ENCODE results near the gene VSNL1. TPM values are rescaled to one million over a fixed set of nuclear protein-coding genes. Genes with fewer than 3 reads are reported as not detected.
A peak's percentile ranks its signal among the peaks of the same experiment; 100 is the strongest.

VSNL1 gene
- total RNA-seq, 6 donors from 2014 or later: 0.33 to 1.2 (median 0.94) TPM; not detected in 3

GRCh38 chr2:17610521-17610920, 70.0 kb downstream of the VSNL1 start:
- H3K27ac ChIP-seq: no peak overlapping the region

GRCh38 chr2:17611036-17611435, 70.5 kb downstream of the VSNL1 start:
- DNase-seq (no peak), ATAC-seq (ENCODE audit: low FRiP score in 2 of 2) (no peak)
- 90 to 91% methylated on average over 3 of the region's 3 CpGs for WGBS, 2 donors
- H3K27me3 ChIP-seq: no peaks in the 10 kb centered on the region
- H3K4me3 ChIP-seq: no peak overlapping the region
- no peaks in the 10 kb centered on the region for H3K4me1 ChIP-seq
- no peaks in the 10 kb centered on the region for H3K36me3 ChIP-seq
- no peak for TF ChIP-seq POLR2A (IDR thresholded peaks at IDR 0.05)
- TF ChIP-seq, protein P1, sequence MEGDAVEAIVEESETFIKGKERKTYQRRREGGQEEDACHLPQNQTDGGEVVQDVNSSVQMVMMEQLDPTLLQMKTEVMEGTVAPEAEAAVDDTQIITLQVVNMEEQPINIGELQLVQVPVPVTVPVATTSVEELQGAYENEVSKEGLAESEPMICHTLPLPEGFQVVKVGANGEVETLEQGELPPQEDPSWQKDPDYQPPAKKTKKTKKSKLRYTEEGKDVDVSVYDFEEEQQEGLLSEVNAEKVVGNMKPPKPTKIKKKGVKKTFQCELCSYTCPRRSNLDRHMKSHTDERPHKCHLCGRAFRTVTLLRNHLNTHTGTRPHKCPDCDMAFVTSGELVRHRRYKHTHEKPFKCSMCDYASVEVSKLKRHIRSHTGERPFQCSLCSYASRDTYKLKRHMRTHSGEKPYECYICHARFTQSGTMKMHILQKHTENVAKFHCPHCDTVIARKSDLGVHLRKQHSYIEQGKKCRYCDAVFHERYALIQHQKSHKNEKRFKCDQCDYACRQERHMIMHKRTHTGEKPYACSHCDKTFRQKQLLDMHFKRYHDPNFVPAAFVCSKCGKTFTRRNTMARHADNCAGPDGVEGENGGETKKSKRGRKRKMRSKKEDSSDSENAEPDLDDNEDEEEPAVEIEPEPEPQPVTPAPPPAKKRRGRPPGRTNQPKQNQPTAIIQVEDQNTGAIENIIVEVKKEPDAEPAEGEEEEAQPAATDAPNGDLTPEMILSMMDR (IDR thresholded peaks at IDR 0.05): no peak
- no peak for TF ChIP-seq EP300 (IDR thresholded peaks at IDR 0.05)
- TF ChIP-seq POLR2AphosphoS5 (IDR thresholded peaks at IDR 0.05): no peak
- H3K9me3 ChIP-seq: no peaks in the 10 kb centered on the region
- no peak overlapping the region for H3K27ac ChIP-seq

More at GRCh38 chr2:17610521-17610920, 70.0 kb downstream of the VSNL1 start:
- 48 to 49% methylated on average over 3 of the region's 3 CpGs for WGBS, 2 donors
- no peaks in the 10 kb centered on the region for H3K9me3 ChIP-seq
- H3K4me3 ChIP-seq: no peak overlapping the region
- H3K4me1 ChIP-seq: no peaks in the 10 kb centered on the region
- ATAC-seq (ENCODE audit: low FRiP score in 2 of 2): no peak
- H3K36me3 ChIP-seq: no peaks in the 10 kb centered on the region
- no peaks in the 10 kb centered on the region for H3K27me3 ChIP-seq
- peak; percentile 62 to 63 for TF ChIP-seq POLR2AphosphoS5 (IDR thresholded peaks at IDR 0.05)
- peak in 1 of 4 donors; percentile 43 for TF ChIP-seq EP300 (IDR thresholded peaks at IDR 0.05)
- TF ChIP-seq, protein P1 (IDR thresholded peaks at IDR 0.05): no peak
- no peak for DNase-seq

DNA sequence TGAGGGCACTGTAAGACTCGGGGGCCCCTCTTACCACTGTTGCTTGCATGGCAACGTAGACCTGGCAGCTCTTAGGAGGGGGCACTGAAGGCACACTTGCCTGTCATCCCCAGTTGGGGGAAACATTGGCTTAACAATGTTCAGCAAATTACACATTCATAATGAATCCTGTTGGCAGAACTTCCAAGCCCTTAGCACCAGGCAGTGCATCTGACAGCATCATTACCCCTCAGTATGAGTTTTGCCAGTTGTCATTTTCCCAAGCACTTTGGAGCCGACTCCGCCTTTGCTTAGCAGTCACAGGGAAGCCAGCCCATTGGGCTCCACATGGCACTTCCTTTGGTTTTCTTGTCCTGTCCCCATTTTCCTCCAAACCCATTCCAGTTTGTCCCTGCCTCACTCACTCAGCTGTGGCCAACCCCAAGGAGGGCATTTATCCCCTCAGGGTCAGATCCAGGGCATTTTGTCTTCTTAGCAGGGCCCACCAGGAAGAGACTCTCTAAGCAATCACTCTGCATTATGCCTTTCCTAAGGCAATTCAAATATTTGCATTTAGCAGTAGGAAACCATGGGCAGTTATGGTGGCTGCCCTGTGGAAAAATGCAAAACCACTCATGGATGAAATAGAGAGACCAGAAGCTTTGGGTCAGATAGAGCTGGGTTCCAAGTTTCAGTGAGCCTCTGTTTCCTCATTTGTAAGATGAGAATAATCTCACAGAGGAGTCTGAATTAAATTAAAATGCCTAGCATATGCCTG, 73.9 kb downstream of the VSNL1 start:
- H3K27me3 ChIP-seq: no peaks in the 10 kb centered on the region
- 91 to 95% methylated on average over 4 of the region's 4 CpGs for WGBS, 2 donors
- TF ChIP-seq POLR2AphosphoS5 (IDR thresholded peaks at IDR 0.05): no peak
- TF ChIP-seq, protein P1 (IDR thresholded peaks at IDR 0.05): no peak
- no peak for TF ChIP-seq POLR2A (IDR thresholded peaks at IDR 0.05)
- no peak for TF ChIP-seq EP300 (IDR thresholded peaks at IDR 0.05)
- DNase-seq (no peak), ATAC-seq (ENCODE audit: low FRiP score in 2 of 2) (no peak)
- no peak overlapping the region for H3K4me3 ChIP-seq
- H3K4me1 ChIP-seq: no peaks in the 10 kb centered on the region
- H3K9me3 ChIP-seq: no peaks in the 10 kb centered on the region
- no peaks in the 10 kb centered on the region for H3K36me3 ChIP-seq
- H3K27ac ChIP-seq: no peak overlapping the region

GRCh38 chr2:17615147-17615546, 74.7 kb downstream of the VSNL1 start:
- Histone ChIP-seq H3K36me3 (no peaks in the 10 kb centered on the region), H3K4me1 (no peaks in the 10 kb centered on the region), H3K27me3 (no peaks in the 10 kb centered on the region), H3K9me3 (no peaks in the 10 kb centered on the region), H3K27ac (no peak overlapping the region), H3K4me3 (no peak overlapping the region)
- WGBS, 2 donors: 61 to 64% methylated on average over 1 of the region's 1 CpG
- ATAC-seq (ENCODE audit: low FRiP score in 2 of 2) (no peak), DNase-seq (no peak)
- TF ChIP-seq, protein P1 (IDR thresholded peaks at IDR 0.05): no peak
- no peak for TF ChIP-seq EP300 (IDR thresholded peaks at IDR 0.05)
- TF ChIP-seq POLR2AphosphoS5 (IDR thresholded peaks at IDR 0.05): no peak
- TF ChIP-seq POLR2A (IDR thresholded peaks at IDR 0.05): no peak

All from upper lobe of left lung (tissue), 6 donors.